D721Med (cell line): ENCODE data around the gene PML.
"Not testable (repeated sequence)": the region's sequence is repeated elsewhere in the genome, so short reads cannot be mapped to it uniquely, and the experiment has no call there.

ENCODE experiments used
- DNase-seq: peaks from one replicate; pipeline ENCODE4 v3.0.0; 2011; ENCODE audit warnings: low spot score; ENCODE audit not compliant: insufficient read length
- FAIRE-seq: peaks from 2 replicates; lab custom pipeline; 2011; peaks lifted over from hg19 to GRCh38; lab: Jason Lieb, UNC
- TF ChIP-seq, protein P1 (sequence below): IDR thresholded peaks from 2 replicates; pipeline ENCODE4 v1.5.1; 2012; ENCODE audit warnings: mild to moderate bottlenecking, control low read depth; ENCODE audit not compliant: insufficient read depth; ENCODE audit errors: missing control alignments

PML gene

DNA sequence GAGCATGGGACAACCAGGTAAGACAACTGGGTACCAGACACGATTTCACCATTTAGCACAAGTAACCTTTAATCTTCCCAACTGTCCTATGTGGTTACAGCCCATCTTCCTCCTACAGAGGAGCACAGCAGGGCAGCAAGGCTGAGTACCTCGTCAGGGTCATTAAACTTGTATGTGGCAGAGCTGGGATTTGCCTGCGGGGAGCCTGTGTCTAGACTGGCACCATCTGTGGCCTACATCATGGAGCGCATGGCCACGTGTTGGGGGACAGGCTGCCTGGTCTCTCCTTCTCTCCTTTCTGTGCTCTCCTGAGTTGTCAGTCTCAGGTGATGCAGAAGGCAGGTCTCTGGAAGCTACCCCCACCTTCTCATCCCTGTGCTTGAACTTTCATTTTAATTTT is 55.6 kb downstream of the PML start:
- FAIRE-seq, result no peak
- no peak for DNase-seq
- TF ChIP-seq, protein P1, sequence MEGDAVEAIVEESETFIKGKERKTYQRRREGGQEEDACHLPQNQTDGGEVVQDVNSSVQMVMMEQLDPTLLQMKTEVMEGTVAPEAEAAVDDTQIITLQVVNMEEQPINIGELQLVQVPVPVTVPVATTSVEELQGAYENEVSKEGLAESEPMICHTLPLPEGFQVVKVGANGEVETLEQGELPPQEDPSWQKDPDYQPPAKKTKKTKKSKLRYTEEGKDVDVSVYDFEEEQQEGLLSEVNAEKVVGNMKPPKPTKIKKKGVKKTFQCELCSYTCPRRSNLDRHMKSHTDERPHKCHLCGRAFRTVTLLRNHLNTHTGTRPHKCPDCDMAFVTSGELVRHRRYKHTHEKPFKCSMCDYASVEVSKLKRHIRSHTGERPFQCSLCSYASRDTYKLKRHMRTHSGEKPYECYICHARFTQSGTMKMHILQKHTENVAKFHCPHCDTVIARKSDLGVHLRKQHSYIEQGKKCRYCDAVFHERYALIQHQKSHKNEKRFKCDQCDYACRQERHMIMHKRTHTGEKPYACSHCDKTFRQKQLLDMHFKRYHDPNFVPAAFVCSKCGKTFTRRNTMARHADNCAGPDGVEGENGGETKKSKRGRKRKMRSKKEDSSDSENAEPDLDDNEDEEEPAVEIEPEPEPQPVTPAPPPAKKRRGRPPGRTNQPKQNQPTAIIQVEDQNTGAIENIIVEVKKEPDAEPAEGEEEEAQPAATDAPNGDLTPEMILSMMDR, result no peak

DNA sequence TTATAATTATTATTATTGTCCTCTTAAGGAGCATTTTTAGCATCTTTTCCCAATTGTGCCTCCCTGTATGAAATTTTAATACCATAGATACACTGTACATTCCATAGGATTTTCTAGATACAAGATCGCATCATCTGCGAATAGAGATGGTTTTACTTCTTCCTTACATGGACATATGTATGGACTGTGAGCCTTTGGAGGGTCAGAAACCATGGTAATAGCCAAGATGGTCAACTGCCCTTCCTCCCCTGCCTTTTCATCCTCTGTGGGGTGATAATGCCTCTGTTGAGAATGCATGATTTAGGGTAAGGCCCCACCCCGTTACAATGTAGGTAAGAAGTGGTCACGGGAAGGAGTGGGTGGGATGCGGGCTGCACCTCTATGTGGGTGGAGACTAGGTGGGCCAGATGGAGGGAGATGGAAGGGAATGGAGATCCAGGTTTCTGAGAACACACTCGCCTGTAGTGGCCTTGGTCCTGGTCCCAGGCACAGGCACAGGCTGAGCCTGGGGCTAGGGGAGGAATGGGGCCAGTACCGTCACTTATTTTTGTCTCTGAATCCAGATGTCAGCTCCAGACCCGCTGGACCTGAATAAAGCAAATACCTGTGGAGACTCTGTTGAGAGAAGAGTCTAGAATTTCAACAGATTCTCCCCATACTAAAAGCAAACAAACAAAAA is 56.2 kb downstream of the PML start:
- TF ChIP-seq, protein P1, result no peak
- DNase-seq, result peak; percentile 6
- FAIRE-seq, result no peak

DNA sequence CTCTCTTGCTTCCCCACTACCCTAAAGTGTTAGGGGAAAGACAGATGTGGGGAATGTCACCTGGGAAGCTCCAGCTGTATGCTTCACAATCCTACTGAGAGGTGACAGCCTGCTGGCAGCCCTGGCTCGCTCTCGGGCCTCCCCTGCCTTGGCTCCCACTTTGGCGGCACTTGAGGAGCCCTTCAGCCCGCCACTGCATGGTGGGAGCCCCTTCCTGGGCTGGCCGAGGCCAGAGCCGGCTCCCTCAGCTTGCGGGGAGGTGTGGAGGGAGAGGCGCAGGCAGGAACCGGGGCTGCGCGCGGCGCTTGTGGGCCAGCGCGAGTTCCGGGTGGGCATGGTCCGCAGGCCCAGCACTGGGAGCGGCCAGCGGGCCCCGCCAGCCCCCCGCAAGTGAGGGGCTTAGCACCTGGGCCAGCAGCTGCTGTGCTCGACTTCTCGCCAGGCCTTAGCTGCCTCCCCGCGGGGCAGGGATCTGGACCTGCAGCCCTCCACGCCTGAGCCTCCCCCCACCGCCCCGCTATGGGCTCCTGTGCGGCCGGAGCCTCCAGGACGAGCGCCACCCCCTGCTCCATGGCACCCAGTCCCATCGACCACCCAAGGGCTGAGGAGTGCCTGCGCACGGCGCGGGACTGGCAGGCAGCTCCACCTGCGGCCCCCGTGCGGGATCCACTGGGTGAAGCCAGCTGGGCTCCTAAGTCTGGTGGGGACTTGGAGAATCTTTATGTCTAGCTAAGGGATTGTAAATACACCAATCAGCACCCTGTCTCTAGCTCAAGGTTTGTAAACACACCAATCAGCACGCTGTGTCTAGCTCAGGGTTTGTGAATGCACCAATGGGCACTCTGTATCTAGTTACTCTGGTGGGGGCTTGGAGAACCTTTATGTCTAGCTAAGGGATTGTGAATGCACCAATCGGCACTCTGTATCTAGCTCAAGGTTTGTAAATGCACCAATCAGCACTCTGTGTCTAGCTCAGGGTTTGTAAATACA is 58.0 kb downstream of the PML start:
- not testable (repeated sequence) for DNase-seq, FAIRE-seq

DNA sequence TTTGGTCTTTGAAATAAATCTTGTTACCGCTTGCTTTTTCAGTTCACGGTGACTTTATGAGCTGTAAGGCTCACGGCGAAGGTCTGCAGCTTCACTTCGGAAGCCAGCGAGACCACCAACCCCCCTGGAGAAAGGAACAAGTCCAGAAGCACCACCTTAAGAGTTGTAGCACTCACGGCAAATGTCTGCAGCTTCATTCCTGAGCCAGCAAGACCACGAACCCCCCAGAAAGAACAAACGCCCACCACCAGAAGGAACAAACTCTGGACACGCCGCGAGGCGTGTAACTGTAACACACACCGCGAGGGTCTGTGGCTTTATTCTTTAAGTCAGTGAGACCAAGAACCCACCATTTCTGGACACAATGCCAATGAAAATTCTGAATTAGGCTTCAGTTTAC is 59.0 kb downstream of the PML start:
- TF ChIP-seq, protein P1, result no peak
- DNase-seq, result no peak
- no peak for FAIRE-seq

DNA sequence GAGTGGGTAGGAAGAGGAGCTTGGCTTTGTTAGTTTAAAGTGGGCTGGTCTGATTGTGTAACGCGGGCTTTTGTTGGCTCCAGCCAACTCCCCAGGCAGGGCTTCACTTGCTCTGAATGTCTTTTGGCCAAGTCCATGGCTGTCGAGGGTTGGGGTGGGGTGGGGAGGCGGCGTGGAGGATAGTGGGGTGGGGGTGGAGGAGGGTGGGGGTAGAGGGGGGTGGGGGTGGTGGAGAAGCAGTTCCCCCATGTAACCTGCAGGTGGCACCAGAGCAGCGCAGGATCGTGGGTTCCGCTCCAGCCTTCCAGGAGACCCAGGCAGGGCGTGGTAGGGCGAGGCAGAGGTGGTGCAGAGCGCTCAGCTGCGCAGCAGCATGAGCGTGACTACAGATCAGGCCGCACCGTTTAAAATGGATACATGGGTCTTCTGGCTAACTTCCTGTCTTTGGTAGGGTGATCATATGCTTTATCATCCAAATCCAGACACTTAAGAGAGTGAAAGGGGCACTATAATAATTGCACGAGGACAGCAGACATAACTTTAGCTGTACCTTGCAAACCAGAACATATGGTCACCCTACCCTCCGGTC is 59.5 kb downstream of the PML start:
- TF ChIP-seq, protein P1, result peak; percentile 56
- no peak for FAIRE-seq

DNA sequence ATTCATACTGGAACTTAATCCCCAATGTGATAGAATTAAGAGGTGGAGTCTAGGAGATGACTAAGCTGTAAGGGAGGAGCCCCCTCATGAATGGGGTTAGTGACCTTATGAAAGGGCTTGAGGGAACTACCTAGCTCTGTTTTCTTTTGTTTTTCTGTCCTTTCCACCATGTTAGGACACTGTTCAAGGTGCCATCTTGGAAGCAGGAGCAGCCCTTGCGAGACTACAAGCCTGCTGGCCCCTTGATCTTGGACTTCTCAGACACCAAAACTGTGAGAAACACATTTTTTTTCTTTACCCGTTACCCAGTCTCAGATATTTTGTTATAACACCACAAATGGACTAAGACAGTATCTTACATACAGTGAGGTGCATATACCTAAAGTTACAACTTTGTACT is 61.3 kb downstream of the PML start:
- DNase-seq, result no peak
- TF ChIP-seq, protein P1, result no peak
- no peak for FAIRE-seq

More for the DNA sequence above, 59.5 kb downstream of the PML start:
- peak; percentile 62 for DNase-seq

DNA sequence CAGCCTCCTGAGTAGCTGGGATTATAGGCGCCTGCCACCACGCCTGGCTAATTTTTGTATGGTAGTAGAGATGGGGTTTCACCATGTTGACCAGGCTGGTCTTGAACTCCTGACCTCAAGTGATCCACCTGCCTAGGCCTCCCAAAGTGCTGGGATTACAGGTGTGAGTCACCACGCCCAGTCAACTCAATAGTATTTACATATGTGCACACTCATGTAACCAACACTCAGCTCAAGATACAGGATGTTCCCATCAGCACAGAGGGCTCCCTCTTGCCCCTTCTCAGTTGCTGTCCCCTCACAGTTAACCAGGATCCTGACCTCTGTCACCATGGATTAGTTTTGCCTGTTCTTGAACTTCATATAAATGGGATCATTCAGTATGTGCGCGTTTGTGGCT is 61.8 kb downstream of the PML start:
- not testable (repeated sequence) for DNase-seq, FAIRE-seq

DNA sequence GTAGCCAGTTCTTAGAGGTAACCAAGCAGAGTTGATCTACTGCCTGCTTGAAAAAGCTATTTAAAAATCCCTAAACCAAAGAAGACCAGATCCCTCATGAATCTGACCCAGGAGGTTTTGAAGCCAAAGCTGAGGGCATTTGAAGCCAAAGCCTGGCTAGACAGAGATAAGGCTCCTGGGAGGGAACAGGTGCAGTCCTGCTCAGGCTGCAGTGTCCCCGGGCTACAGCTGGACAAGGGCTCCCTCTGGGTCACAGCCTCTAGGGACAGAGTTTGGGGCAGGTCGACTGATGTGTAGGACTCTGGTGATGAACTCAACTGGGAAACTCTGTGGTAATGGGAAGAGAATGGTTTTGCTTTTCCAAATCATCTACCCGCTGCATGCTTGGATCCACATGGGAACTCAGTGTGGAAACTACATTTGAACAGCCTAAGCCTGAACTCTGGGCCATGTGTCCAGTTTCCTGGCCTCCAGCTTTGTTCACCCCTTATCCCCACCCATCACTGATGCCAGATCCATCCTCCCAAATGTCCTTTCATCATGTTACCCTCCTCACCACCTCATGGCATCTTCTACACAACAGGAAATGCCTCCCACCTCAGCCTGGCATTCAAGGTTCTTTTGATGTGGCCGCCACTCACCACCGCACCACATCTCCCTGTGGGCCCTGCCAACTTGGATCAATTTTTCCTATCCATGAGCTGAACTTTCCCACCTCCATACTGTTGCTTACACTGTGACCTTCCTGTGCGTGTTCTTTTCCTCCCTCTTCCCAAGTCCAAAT is 64.7 kb downstream of the PML start:
- not testable (repeated sequence) for FAIRE-seq

More for the DNA sequence above, 64.7 kb downstream of the PML start:
- not testable (repeated sequence) for DNase-seq
